Kasumi-1 (cell line): ENCODE data around the gene RALGDS.
A peak's percentile ranks its signal among the peaks of the same experiment; 100 is the strongest.

Source experiments
- DNase-seq, 2 experiments: peaks; one replicate each; lab custom pipeline; 2025; lab: John Stamatoyannopoulos, UW

The RALGDS gene

DNA sequence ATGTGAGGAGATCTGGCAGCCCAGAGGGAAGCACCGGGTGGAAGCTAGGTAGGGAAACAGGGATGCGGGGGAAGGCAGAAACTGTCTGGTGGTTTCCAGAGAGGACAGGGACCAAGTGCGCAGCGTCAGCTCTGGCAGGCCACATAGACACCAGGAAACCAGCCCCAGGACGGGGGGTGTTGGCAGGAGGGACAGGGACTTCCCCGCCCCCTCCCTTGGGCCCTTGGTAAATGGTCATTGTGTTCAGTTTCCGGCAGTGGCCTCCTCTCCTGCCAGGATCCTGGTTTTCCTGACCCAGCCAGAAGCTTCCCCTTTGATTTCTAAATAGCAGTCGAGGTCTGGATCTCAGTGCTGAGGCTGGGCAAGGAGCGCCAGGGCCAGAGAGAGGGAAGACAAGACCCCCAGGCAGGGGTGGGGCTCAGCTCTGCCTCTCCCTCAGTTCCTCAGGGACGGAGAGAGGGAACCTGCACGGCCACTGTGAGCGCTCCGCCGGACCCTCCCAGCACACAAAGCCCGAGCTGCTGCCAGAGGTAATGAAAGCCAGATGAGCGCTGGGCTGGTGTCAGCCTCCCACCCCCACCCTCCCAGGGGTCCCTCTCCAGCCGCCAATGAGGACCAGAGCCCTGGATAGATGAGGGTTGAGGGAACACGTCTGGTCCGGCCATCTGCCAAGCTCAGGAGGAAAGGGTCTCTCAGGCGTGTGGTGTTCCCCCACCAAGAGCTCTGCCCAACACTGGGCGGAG lies 1.8 kb downstream of the RALGDS start:
- no peak for DNase-seq

DNA sequence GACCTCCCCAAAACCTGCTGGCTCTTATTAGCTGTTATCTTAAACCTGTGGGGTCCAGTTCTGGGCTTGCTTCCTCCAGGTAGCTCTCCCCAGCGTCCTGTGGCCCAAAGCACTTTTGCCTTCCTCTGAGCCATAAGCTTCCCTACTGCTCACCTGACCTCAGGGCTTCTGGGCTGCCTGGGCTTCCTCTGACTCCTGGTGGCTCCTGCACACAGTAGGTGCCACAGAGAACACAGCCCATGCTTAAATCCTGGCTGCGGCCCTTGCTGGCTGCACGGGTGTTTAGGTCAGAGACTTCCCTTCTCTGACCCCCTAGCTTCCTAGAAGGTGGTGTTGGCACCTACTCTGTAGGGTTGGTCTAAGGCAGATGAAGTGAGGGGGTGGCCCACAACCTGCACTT lies 2.5 kb downstream of the RALGDS start:
- no peak for DNase-seq

DNA sequence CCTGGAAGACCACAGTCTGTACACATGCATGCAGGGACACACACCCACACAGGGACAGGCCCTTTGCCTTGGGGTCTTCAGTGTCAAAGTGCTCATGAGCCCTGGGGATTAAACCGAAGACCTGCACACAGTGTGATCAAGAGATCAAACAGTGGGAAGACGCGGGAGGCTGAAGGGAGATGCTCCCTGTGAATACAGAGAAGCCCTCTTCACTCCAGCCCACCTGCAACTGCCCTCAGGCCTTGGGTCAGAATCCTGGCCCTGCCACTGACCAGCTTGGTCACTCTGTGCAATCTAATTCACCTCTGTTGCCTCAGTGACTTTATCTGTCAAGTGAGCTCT lies 2.9 kb downstream of the RALGDS start:
- no peak for DNase-seq

DNA sequence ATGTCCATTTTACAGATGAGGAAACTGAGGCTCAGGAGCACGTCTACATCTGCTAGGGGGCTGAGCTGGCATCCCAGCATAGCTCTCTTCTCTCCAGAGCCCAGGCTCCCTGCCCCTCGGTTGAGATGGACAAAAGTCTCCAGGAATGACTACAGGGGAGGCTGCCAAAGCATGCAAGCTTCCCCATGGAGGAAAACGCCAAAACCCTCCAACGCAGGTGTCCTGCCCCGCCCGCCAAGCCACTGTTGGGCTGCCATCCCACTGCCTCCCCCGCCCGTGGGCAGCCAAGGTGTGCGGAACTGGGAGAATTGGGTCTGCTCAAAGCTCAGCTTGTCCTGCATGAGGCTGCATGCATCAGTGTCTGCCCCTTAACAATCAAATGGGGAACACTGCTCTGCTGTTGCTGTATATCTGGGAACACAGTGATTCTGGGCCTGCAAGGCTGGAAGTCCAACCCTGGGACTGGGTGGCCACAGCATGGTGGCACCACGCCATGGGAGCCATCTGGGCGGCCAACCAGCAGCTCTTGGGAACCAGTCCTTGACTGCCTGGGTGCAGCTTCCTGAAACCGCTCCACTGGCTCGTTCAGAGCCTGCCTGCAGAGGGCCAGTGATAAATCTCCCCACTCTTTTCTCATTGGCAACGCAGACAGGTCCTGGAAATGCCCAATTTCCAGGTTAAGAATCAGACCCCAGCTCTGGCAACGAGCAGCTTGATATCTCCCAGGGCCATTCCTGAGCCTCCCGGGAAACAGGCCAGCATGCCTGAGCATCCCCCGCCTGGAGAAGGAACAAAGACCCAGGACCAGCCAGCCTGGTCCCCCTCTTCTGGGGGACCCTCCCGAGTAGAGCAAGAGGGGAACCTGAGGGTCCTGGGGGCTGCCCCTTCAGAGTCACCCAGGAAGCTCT lies 3.5 kb downstream of the RALGDS start:
- no peak for DNase-seq

DNA sequence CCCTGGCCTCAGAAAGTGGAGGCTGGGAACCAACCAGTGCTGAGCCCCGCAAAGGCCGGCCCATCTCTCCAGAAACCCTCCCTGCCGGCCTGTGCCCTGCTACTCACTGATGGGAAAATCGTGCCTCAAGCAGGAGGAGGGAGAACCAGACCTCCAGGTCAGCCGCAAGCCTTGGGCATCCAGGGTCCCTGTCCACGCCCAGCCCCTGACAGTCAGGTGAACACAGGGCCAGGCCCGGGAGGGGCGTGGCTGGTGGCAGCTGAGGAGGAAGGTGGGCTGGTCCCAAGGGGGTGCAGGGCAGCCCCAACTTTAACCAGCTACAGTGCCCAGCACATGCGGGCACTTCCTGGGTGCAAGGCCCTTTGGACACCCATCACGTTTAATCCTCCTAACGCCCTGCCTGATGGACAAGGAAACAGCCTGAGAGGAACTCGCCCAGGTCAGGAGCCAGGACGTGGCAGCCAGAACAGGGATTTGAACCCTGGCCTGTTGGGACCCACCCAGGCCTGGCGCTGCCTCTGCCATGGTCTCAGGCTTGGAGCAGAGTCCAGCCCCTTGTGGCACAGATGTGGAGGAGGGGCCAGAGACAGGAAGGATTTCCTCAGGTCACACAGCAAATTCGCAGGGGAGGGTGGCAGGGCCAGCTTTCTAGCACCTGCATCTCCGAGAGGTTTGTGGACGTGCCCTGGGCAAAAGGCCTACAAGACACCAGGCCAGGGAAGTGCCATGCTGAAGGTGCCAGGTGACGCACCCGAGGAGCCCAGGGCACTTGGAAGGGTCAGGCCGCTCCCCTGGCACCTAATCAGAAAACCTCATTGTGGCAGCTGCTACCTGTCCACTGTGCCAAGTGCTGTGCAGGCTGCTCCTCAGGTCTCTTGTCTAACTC lies 4.5 kb downstream of the RALGDS start:
- DNase-seq = no peak

DNA sequence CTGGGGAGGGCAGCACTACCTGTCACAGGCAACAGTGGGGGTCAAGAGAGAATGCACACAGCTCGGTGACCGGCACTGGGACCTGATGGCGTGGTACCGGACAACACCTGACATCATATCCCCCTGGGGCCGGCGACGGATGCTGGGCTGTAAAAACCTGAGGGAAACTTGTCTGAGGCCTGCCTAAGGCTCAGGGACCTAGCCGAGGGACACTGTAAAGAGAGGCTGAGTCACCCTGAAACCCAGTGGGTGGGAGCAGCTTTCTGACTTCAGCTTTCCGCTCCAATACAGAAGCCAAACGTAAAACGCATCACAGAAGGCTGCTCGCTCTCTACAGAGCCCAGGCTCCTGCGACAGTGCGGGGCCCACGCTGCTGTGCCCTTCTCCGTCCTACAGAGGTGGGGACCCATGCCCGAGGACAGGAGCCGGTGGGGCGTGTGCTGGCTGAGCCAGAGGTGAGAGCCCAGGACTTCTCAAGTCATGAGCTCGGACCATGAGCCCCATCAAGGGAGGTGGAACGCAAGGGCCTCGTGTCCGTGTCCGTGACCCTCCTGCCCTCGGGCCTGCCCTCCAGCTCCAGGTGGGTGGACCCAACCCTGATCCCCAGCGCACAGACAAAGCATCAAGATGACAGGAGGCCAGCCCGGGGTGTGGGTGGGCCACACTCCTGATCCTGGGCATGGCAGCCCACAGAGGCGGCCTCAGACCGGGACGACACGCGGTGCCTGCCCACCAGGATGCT lies 5.3 kb downstream of the RALGDS start:
- no peak for DNase-seq

DNA sequence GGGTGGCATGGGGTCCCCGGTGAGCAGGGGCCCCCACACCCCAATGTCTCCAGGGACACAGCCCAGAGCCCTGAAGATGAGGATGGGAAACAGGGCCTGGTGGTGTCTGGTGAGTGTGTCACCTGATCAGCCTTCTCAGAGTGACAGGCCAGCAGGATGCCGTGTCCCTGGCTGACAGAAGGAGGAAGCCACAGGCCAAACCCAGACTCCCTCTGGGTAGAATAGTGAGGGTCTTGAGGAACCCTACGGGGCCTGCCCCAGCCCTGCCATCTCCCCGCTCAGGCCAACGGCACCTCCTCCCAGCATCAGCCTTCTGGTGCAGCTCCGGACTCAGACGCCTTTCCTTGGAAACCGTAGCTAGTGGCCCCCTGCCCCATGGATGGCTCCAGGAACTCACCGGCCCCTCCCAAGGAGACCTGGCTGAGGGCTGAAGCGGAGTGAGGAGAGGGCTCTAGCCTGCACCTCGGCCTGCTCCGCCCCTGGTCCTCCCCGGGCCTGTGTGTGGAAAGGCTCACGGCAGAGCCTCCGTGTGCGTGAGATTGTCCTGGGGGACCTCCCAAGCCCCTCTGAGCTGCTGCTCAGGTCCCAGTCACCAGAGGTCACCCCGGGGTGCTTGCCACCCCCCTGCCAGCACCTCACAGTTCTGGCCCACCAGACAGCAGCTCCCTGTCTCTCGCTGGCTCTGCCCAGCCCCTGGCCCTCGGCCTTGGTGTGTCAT lies 6.0 kb downstream of the RALGDS start:
- no peak for DNase-seq

DNA sequence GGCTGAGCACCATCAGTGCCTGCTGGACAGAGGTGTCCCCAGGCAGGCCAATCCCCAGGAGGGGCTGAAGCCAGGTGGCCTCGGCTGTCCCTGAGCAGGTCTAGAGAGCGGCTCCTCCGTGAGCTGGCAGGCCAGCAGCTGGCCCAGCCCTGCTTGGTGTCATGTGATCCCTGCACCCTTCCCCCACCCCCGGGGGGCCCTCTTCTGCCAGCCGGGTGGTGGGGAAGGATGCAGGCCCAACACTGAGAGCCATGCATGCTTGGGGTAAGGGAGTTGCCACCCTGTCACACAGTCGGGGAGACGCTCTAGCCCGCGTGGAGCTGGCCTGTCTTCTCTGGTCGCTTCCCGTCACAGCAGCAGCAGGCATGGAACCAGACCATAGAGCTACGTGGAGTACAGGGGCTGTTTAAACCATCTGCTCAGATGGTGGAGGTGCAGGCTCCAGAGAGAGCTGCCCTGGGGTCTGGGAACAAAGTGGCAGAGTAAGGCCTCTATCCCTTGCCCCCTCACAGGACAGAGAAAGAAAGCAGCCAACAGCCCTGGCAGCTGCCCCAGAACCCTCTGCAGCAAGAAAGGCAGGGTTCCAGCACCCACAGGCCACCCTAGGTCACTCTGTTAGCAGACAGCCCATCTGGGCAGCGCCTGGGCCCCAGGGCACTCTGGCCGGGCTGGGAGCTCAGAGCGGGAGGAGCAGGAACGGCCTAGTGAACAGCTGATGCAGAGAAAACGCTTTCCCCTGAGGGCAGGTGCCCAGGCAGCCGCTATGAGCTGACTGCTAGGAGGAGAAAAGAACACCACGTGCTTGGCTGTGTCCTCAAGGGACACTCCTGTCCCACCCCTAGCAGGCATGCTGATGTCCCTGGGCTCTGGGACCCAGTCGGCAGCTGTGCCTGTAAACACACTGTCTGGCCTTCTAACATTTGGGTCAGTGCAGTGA lies 6.8 kb downstream of the RALGDS start:
- DNase-seq = no peak

DNA sequence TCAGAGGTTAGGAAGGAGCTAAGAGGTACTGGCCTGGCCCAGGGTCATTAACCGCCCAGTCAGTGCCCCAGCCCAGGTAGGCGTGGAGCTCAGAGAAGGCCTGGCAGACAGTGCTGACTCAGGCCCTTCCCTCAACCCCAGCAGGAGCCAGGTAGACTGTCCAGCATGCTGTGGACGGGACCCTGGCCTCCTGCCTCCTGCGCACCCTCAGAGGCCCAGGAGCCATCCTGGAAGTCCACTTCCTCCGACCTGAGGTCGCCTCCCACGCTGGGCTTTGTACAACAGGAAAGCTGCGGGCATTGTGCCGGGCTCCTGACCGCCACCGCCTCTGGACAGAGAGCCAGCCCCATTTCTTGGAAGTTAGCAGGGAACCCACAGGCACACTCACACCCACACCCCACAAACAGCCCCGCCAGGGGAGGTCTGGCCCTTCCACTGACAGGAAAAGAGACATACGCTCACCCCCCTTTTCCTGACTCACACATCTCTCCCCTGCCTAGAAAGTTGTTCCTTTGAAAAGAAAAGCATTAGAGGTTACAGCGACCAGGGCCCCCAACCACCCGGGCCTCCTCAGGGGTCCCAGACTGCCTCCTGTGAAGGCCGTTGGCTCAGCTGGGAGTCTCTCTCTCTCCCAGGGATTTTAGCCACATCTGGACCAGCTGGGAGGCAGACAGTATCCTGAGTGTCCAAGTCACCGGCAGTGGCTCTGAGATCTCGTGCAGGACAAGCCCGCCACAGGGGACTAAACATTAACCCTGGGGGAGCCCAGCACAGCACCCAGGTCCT lies 7.7 kb downstream of the RALGDS start:
- DNase-seq = no peak

DNA sequence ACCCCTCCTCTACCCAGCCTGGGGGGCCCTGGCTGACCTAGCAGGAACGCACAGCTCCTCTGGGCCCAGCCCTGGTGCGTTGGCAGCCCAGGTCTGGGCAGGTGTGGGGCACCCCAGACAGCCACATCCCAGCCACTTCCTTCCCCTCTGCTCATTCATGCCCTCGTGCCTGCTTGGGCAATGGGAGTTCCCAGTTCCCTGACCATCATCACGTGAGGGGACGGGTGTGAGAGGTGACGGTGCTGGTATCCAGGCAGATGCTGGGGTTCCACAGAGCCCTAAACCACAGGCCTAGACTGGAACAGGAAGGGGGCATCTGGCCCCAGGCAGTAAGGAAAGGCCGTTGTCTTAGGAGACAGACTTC lies 8.4 kb downstream of the RALGDS start:
- peak; percentile 75 to 83 for DNase-seq

DNA sequence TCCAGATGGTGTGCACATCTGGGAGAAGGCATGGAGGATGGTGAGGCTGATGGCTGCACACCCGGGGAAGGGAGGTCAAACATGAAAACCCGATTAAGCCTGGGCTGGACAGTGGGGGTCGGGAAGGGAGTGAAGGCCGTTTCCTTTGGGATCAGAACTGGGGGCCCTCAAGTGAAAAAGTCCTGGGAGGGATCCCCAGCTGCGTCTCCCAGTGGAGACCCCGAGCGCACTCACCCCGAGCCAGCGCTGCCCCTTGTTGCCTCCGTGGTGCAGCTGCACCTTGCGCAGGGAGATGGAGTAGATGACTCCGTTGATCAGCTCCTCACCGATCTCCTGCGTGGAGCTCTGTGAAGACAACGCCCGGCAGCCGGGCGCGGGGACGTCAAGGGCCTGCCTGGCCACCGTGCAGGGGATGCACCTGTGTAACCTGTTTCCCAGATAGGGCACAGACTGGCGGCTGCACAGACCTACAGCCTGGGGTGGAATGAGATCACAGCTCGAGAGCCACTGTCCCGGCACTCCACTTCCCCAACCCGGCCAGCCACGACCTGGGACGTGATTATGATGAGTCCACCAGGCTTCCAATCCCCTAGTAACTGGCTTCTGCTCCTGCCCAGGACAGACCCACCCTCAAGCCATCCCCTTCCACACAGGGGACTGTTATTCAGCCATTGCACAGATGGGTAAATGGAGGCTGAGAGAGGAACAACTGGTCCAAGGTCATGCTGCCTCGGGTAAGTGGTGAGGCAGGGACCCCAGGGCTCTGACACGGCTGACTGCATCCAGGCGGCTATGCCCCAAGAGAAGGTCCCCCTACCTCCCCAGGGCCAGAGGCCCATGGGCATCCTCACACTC lies 9.0 kb downstream of the RALGDS start:
- DNase-seq = no peak

DNA sequence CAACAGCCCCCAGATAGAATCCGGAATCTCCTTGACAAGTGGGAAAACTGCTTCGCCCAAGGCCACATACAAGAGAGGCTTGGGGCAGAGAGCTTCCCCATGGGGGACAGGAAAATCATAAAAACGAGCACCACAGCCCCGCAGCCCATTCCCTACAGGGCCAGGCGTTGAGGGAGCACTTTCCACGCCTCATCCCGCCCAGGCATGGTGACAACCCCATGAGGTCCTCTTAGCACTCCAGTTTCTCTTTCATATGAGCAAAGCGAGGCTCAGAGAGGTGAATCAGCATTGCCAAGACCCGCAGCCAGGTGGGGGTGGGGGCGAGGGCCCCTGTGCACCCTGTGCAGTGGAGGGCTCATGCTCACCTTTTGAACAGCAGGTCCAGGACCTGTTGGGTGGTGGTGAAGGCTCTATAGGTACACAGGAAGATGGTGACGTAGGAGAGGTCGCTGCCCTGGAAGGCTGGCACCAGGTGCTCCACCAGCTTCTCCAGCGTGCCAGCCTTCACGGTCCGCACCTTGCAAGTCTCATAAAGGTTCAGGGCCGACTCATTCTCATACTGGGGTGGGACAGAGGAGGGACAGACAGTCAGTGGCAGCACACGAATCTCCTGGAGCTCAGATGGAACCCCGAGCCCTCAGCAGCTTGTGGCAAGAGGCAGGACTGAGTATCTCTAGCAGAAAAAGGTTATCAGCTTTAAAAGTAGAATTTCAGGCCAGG lies 10.9 kb downstream of the RALGDS start:
- no peak for DNase-seq

DNA sequence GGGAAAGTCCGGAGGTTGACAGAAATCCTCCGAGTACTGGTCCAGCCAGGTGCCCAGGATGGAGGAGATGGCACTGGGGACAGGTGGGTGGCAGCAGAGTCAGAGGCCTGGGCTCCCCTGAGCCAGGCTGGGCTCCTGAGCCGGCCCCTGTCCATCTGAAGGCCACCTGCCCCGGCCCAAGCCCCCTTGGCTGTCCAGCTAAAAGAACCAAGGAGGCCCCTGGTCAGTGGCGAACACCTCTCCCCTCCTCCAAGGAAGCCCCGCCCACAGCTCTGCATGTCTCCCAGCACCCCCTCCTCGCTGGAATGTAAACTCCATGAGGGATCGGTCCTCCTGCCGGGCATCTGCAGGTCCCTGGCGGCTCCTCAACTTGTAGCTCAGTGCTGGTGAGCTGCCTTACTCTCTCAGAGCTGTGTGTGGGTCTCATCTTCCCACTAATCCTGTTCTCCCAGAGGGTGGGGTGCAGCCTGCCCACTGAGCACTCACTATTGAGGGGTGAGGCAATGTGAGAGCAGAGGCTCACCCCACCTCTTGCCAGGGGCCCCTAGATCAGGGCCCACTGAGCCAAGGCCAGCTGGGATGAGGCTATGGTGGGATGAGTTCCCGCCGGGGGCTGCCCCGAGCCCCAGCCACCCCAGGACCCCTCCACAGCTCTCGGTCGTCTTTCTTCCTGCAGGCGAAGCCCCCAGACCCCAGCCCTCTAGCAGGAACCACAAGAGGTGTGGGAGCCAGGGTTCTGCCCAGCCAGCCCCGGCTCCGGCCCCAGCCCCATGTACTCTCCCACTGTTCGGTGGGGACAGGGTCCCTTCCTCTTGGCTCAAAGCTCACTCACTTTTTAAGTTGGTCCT lies 12.0 kb downstream of the RALGDS start:
- DNase-seq = no peak

DNA sequence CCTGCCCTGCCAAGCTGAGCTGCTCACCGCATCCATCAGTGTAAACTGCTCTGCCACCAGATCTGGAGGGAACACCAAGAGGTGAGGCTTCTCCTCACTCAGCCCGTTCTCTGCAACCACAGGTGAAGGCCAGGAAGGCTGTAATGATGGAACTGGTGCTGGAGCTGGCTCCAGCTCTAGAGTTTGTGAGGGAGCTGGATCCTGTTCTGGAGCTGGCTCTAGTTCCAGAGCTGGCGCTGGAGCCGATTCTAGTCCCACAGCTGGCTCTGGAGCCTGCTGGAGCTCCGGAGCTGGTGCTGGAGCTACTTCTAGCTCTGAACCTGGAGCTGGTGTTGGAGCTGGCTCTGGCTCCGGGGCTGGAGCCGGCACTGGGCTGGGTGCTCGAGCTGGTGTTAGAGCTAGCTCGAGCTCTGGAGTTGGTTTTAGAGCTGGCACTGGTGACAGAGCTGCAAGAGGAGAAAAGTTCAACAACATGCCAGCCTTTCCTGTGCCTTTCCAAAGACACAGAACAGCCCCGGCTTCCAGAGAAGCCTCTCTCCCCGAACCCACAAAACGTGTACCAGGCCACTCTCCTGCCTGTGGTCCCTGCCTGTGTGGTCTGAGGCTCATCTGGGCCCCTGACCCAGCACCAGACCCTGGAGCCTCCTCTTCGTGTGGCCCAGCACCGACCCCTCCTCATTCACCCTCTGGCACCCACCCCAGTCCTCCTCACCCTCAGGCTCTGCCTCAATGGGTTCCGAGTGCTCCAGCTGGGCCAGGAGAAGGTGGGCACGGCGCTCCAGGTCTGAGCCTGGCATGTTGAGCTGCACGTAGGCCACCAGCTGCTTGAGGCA lies 12.9 kb downstream of the RALGDS start:
- DNase-seq = no peak

DNA sequence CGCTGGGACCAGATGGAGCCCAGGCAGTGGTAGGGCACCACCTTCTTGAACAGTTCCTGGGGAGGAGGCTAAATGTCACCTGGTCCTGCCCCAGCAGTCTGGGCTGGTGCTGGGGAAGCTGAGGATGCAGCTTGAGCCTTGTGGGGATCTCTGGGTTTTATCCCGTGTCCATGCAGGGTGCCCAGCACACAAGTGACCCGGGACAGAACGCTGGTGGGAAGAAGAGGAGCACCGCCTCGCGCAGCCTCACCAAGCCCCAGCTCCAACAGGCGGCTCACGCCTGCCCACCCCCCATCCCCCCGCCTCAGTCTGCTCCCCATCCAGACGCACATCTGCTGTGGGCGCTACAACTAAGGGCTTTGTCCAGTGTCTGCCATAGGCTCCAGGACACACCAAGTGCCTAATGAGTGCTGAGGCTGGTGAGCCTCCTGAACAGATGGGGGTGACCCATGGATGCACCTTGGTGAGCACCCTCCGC lies 13.8 kb downstream of the RALGDS start:
- DNase-seq = no peak
